Right lobe of liver (tissue), 4 donors: ENCODE results near the gene ZNG1F.

Source experiments
- CTCF ChIP-seq, 4 donors: fragments of 200-600 bp in 3 of 4; fragments of 450-650 bp in 1 of 4; IDR thresholded peaks; one replicate each; pipeline versions ENCODE4 v1.5.1 to v1.8.0; 2016 to 2022; ENCODE audit warnings: antibody characterized with exemption in 4 of 4, mild to moderate bottlenecking in 2 of 4
- POLR2A ChIP-seq: fragments of 450-650 bp; IDR thresholded peaks from one replicate; pipeline ENCODE4 v1.6.1; 2017; ENCODE audit warnings: antibody characterized with exemption, mild to moderate bottlenecking
- donor health status: DM: no; HTN: no; CAD: no.
- donor health status: DM: no; HTN: no; CAD: no.
- donor health status: DM: no; HTN: yes; CAD: no.

- TF ChIP-seq CTCF (IDR thresholded peaks at IDR 0.05) (no peak), POLR2A (no peak)
These were observed 40.6 kb upstream of the ZNG1F start for GRCh38 chr9:41229408-41230401.
